HFF-Myc (cell line): ENCODE data around the gene LEFTY2.

Experiments
- DNase-seq: peaks from one replicate; pipeline ENCODE4 v3.0.0-alpha.2; 2011; ENCODE audit warnings: low read depth; ENCODE audit errors: extremely low read depth
- H3K4me3 ChIP-seq: replicated peaks from 2 replicates; pipeline ENCODE4 v1.5.1; 2011; ENCODE audit warnings: low read depth, mild to moderate bottlenecking, control low read depth, low read length
- CTCF ChIP-seq: IDR thresholded peaks from 2 replicates; pipeline ENCODE4 v1.5.1; 2012; ENCODE audit warnings: mild to moderate bottlenecking, low read depth, low read length, control low read depth; ENCODE audit errors: missing control alignments

Gene LEFTY2

GRCh38 chr1:225903623-225904022 is 37.4 kb downstream of the LEFTY2 start:
- TF ChIP-seq CTCF: no peak
- H3K4me3 ChIP-seq: no peak overlapping the region
- no peak for DNase-seq

GRCh38 chr1:225899044-225899925 is 41.7 kb downstream of the LEFTY2 start:
- TF ChIP-seq CTCF: no peak
- no peak for DNase-seq
- no peak overlapping the region for H3K4me3 ChIP-seq

- no peak overlapping the region for H3K4me3 ChIP-seq
- no peak for TF ChIP-seq CTCF
- no peak for DNase-seq
These were observed 43.2 kb downstream of the LEFTY2 start for GRCh38 chr1:225897595-225898514.

DNA sequence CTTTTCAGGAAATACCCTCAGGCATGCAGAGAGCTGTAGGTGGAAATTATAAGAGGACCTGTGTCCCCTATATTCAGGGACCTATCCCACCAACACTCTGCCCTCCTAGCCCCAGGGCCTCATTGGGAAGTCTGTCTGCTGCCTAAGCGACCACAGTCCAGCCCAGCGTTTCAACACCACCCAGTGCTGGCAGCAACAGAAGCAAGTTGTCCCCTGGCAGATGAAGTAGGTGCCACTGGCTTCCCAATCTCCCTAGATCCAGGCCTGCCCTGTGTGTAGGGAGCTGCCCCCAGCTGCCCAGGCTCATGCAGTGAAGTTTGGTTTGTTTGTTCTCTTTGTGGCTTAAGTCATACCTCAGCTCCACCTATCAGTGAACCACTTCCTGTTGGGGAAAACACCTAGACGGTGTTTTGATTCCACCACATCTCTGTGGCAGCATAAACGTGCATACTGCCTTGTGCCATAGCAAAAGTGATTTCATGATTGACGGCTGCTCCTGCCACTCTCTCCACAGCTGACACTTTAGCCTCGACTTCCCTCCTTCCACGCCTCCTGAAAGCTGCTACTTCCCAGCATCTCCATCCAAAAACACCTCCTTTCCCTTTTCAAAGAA is 44.0 kb downstream of the LEFTY2 start:
- no peak overlapping the region for H3K4me3 ChIP-seq
- no peak for DNase-seq
- no peak for TF ChIP-seq CTCF

DNA sequence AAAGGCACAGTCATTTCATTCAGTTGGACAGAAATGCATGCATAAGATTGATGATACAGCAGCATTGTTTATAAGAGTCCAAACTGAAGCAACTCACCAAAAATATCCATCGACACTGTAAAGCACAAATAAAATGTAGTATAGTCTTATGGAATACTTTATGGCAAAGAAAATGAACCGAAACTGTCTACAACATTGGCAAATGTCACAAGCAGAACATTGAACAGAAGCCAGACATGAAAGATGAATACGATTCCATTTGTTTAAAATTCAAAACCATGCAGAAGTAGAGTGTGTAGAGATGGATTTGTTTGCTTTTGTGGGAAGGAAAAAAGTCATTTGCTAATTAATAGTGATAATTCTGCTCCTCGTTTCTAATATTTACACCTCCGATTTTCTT is 44.5 kb downstream of the LEFTY2 start:
- H3K4me3 ChIP-seq: no peak overlapping the region

More for the DNA sequence above, 44.5 kb downstream of the LEFTY2 start:
- TF ChIP-seq CTCF: no peak
- no peak for DNase-seq
